Stomach (tissue), 9 donors: ENCODE measurements around the gene ROBO3. TPM values are rescaled to one million over a fixed set of nuclear protein-coding genes. Genes with fewer than 3 reads are reported as not detected.

Source experiments
- DNase-seq, 2 donors: peaks; one replicate each; pipeline versions ENCODE4 v3.0.0 to v3.0.0-alpha.2; 2013 to 2019
- H3K27ac ChIP-seq, 5 donors: fragments of 200-600 bp in 4 of 5; sonication (generic) in 4 of 5; one replicate each; pipeline ENCODE4 v1.5.1; 2013 to 2019; ENCODE audit warnings: mild to moderate bottlenecking in 1 of 5, moderate library complexity in 1 of 5
- H3K27me3 ChIP-seq, 3 donors: fragments of 200-600 bp; sonication (generic); one replicate each; pipeline ENCODE4 v1.5.1; 2017 to 2019; ENCODE audit warnings: mixed run types in 1 of 3
- H3K36me3 ChIP-seq, 4 donors: fragments of 200-600 bp; sonication (generic); 1 replicate in 3 of 4; 2 replicates in 1 of 4; pipeline ENCODE4 v1.5.1; 2016 to 2019
- H3K4me1 ChIP-seq, 4 donors: fragments of 200-600 bp; sonication (generic); one replicate each; pipeline ENCODE4 v1.5.1; 2016 to 2019
- H3K4me3 ChIP-seq, 4 donors: fragments of 200-600 bp; sonication (generic) in 3 of 4; one replicate each; pipeline ENCODE4 v1.5.1; 2016 to 2019; ENCODE audit warnings: mild to moderate bottlenecking in 1 of 4
- H3K9me3 ChIP-seq, 4 donors: fragments of 200-600 bp; sonication (generic); one replicate each; pipeline ENCODE4 v1.5.1; 2016 to 2019
- CTCF ChIP-seq, 7 experiments: fragments of 450-650 bp in 4 of 7; fragments of 200-600 bp in 3 of 7; sonication (generic) in 3 of 7; IDR thresholded peaks; one replicate each; pipeline ENCODE4 v1.5.1; 2016 to 2019; ENCODE audit warnings: antibody characterized with exemption in 7 of 7, control low read depth in 2 of 7, mild to moderate bottlenecking in 1 of 7
- EP300 ChIP-seq: sonication (generic); formaldehyde crosslinking; IDR thresholded peaks from one replicate; pipeline ENCODE4 v1.6.1; 2017; ENCODE audit warnings: antibody characterized with exemption
- POLR2A ChIP-seq, 4 donors: fragments of 450-650 bp; IDR thresholded peaks; one replicate each; pipeline ENCODE4 v1.6.1; 2016; ENCODE audit warnings: antibody characterized with exemption in 4 of 4, control low read depth in 2 of 4, mild to moderate bottlenecking in 1 of 4, moderate library complexity in 1 of 4
- POLR2AphosphoS5 ChIP-seq, 3 donors: sonication (generic); formaldehyde crosslinking; IDR thresholded peaks; one replicate each; pipeline ENCODE4 v1.6.1; 2016; ENCODE audit warnings: antibody characterized with exemption in 3 of 3
- WGBS, 5 donors: extraction: QIAGEN DNeasy Blood & Tissue Kit in 3 of 5; methylation state at CpG; one replicate each; pipeline versions ENCODE4 v1.1.5 to v1.1.7; 2013 to 2018; 5-methylcytosine and 5-hydroxymethylcytosine counted together
- intact Hi-C: fragments of 100-400 bp; cut with DNase I; formaldehyde crosslinking; loops from one replicate; pipeline ENCODE4 v1.15.1; 2023; ENCODE audit warnings: low total_unique reads
- polyA plus RNA-seq, 3 donors: library from polyadenylated mRNA; stranded (reverse); fragments of 200-250 nt; gene quantifications; one replicate each; pipeline ENCODE4 v1.2.3, GENCODE V29; 2013
- total RNA-seq, 5 donors: library from RNA; depleted of rRNA; stranded (reverse); fragments of >200 nt; gene quantifications; one replicate each; pipeline versions ENCODE4 v1.1.0 to v1.2.3, GENCODE V29; 2014 to 2016
- donor health status: healthy with polysubstance abuse.
- donor health status: Bipolar disorder and iron deficiency.
- donor health status: healthy.

Gene ROBO3
- total and polyA plus RNA-seq, 8 donors: 1.7 to 39.1 (median 5.1) TPM; not detected in 1

- Histone ChIP-seq H3K4me3 (peak overlapping the region in 3 of 4 donors; percentile 42 to 54 (median 45)), H3K27me3 (peaks cover 11 to 63% (median 57%) of the 10 kb centered on the region in 3 donors), H3K27ac (no peak overlapping the region), H3K36me3 (no peaks in the 10 kb centered on the region), H3K9me3 (no peaks in the 10 kb centered on the region), H3K4me1 (peaks cover 23 to 50% (median 41%) of the 10 kb centered on the region in 4 donors)
- DNase-seq: no peak
- no peak for TF ChIP-seq CTCF (IDR thresholded peaks at IDR 0.05)
- no peak for TF ChIP-seq POLR2AphosphoS5 (IDR thresholded peaks at IDR 0.05)
- no peak for TF ChIP-seq POLR2A (IDR thresholded peaks at IDR 0.05)
- TF ChIP-seq EP300: no peak
- intact Hi-C loops: loop anchor here (5.0 kb wide), 1 partner anchor 171 kb away; no protein-coding TSS in a partner anchor
- 26 to 36% (median 30%) methylated on average over 5 of the region's 5 CpGs for WGBS, 5 donors
Measured at GRCh38 chr11:124838805-124839127, 26.5 kb upstream of the ROBO3 start.

- H3K4me3 ChIP-seq: peak overlapping the region; percentile 26 to 54 (median 44)
- intact Hi-C loops: loop anchor here (5.0 kb wide), 1 partner anchor 172 kb away; no protein-coding TSS in a partner anchor
- peaks cover 12 to 69% (median 63%) of the 10 kb centered on the region in 3 donors for H3K27me3 ChIP-seq
- no peaks in the 10 kb centered on the region for H3K9me3 ChIP-seq
- WGBS, 5 donors: 1 to 2% (median 2%) methylated on average over 27 to 87 of the region's 87 CpGs
- peaks cover 23 to 52% (median 41%) of the 10 kb centered on the region in 4 donors for H3K4me1 ChIP-seq
- H3K27ac ChIP-seq: no peak overlapping the region
- peak in 1 of 2 donors; percentile 57 for DNase-seq
- no peaks in the 10 kb centered on the region for H3K36me3 ChIP-seq
- TF ChIP-seq POLR2AphosphoS5 (IDR thresholded peaks at IDR 0.05): no peak
- no peak for TF ChIP-seq CTCF (IDR thresholded peaks at IDR 0.05)
- TF ChIP-seq EP300: no peak
- TF ChIP-seq POLR2A (IDR thresholded peaks at IDR 0.05): no peak
Measured at GRCh38 chr11:124839128-124839971, 25.9 kb upstream of the ROBO3 start.

- DNase-seq: no peak
- Histone ChIP-seq H3K4me1 (peaks cover 23 to 57% (median 42%) of the 10 kb centered on the region in 4 donors), H3K27me3 (peaks cover 18 to 77% (median 70%) of the 10 kb centered on the region in 3 donors), H3K9me3 (no peaks in the 10 kb centered on the region), H3K36me3 (no peaks in the 10 kb centered on the region), H3K4me3 (peak overlapping the region; percentile 26 to 54 (median 44)), H3K27ac (no peak overlapping the region)
- no peak for TF ChIP-seq CTCF (IDR thresholded peaks at IDR 0.05)
- intact Hi-C loops: loop anchor here (5.0 kb wide), 1 partner anchor 173 kb away; no protein-coding TSS in a partner anchor
- 8 to 14% (median 8%) methylated on average over 20 of the region's 20 CpGs for WGBS, 5 donors
Measured at GRCh38 chr11:124839972-124840621, 25.1 kb upstream of the ROBO3 start.

- DNase-seq: no peak
- no peak overlapping the region for H3K27ac ChIP-seq
- WGBS, 5 donors: 41 to 68% (median 50%) methylated on average over 1 of the region's 1 CpG
- peaks cover 18 to 82% (median 76%) of the 10 kb centered on the region in 3 donors for H3K27me3 ChIP-seq
- H3K36me3 ChIP-seq: no peaks in the 10 kb centered on the region
- TF ChIP-seq POLR2A (IDR thresholded peaks at IDR 0.05) (no peak), POLR2AphosphoS5 (IDR thresholded peaks at IDR 0.05) (no peak), CTCF (IDR thresholded peaks at IDR 0.05) (no peak), EP300 (no peak)
- intact Hi-C loops: no loop called here
- H3K9me3 ChIP-seq: no peaks in the 10 kb centered on the region
- peaks cover 23 to 55% (median 42%) of the 10 kb centered on the region in 4 donors for H3K4me1 ChIP-seq
- no peak overlapping the region for H3K4me3 ChIP-seq
Measured at GRCh38 chr11:124840666-124841065, 24.6 kb upstream of the ROBO3 start.
